K562 (cell line): ENCODE measurements around the gene KLHL22. TPM values are rescaled to one million over a fixed set of nuclear protein-coding genes. Genes with fewer than 3 reads are reported as not detected.

Source experiments
- CBFA2T2 ChIP-seq: fragments of 450-650 bp; conservative IDR thresholded peaks from 2 replicates; pipeline ENCODE4 v1.6.1; 2017; ENCODE audit warnings: mild to moderate bottlenecking
- KLF1 ChIP-seq: fragments of 450-650 bp; IDR thresholded peaks from 2 replicates; pipeline ENCODE4 v1.6.1; 2016; ENCODE audit warnings: missing genetic modification characterization, missing compliant biosample characterization
- MAFK ChIP-seq: IDR thresholded peaks from 2 replicates; pipeline ENCODE4 v1.6.1; 2011; ENCODE audit warnings: low read length, improper control_type of control experiment
- MCM5 ChIP-seq: fragments of 450-650 bp; IDR thresholded peaks from 2 replicates; pipeline ENCODE4 v1.6.1; 2016; ENCODE audit warnings: low read depth
- PHTF2 ChIP-seq: fragments of 250-450 bp; sonication (Bioruptor Pico); IDR thresholded peaks from 2 replicates; pipeline ENCODE4 v1.5.0; 2021; ENCODE audit warnings: mild to moderate bottlenecking
- PRPF4 ChIP-seq: fragments of 200-400 bp; formaldehyde crosslinking; IDR thresholded peaks from one replicate; pipeline ENCODE4 v1.6.1; 2017; ENCODE audit warnings: low read length, low read depth, mild to moderate bottlenecking; ENCODE audit not compliant: insufficient read depth, poor library complexity, severe bottlenecking
- SAFB ChIP-seq: fragments of 200-400 bp; formaldehyde crosslinking; IDR thresholded peaks from 2 replicates; pipeline ENCODE4 v1.6.1; 2017; ENCODE audit warnings: low read depth, low read length, borderline replicate concordance
- TEAD1 ChIP-seq, 2 experiments: fragments of 450-650 bp in 1 of 2; sonication (generic) in 1 of 2; formaldehyde crosslinking; IDR thresholded peaks; 2 replicates each; pipeline versions ENCODE4 v1.4.0 to v1.8.0; 2020 to 2022; ENCODE audit warnings: mild to moderate bottlenecking in 2 of 2, missing genetic modification reagents in 1 of 2
- ZBTB1 ChIP-seq: sonication (generic); formaldehyde crosslinking; IDR thresholded peaks from 2 replicates; pipeline ENCODE4 v1.8.1; 2023; ENCODE audit warnings: missing genetic modification reagents, low read depth, mild to moderate bottlenecking, borderline replicate concordance
- ZNF695 ChIP-seq: fragments of 450-650 bp; formaldehyde crosslinking; IDR thresholded peaks from 2 replicates; pipeline ENCODE4 v1.4.0; 2020; ENCODE audit warnings: mild to moderate bottlenecking, moderate library complexity
- polyA plus RNA-seq, 8 experiments: library from polyadenylated mRNA; depleted of rRNA in 4 of 8; stranded (reverse) in 5 of 8; unstranded in 3 of 8; fragments of >200 nt; fragmentation: Nextera tagmentation in 2 of 8; fragmentation: Illumina TruSeq in 1 of 8; extraction: Ambion mirVana in 2 of 8; extraction: Trizol in 1 of 8; gene quantifications; 2 replicates each; pipeline versions ENCODE4 v1.2.1 to v1.2.3, GENCODE V29; 2011 to 2014; ENCODE audit warnings: inconsistent platforms in 1 of 8, missing spikeins in 1 of 8
- total RNA-seq, 7 experiments: library from RNA; depleted of rRNA in 6 of 7; stranded (reverse); fragments of >200 nt in 6 of 7; fragmentation: Illumina TruSeq in 2 of 7; extraction: Trizol in 2 of 7; gene quantifications; 2 replicates each; pipeline versions ENCODE4 v1.2.1 to v1.2.3, GENCODE V29; 2011 to 2021; ENCODE audit warnings: low replicate concordance in 1 of 7
- TF ChIP-seq, protein P1 (sequence below): fragments of 200-800 bp; sonication (Bioruptor generic); IDR thresholded peaks from 2 replicates; pipeline ENCODE4 v1.6.1; 2016; ENCODE audit warnings: missing genetic modification characterization, missing compliant biosample characterization
- TF ChIP-seq, protein P2 (sequence below): IDR thresholded peaks from 2 replicates; pipeline ENCODE4 v1.6.1; 2012; ENCODE audit warnings: low read depth, low read length, improper control_type of control experiment, borderline replicate concordance
- TF ChIP-seq, protein P3 (sequence below): fragments of 250-450 bp; sonication (Bioruptor Pico); IDR thresholded peaks from 2 replicates; pipeline ENCODE4 v1.8.0; 2021; ENCODE audit warnings: moderate library complexity, mild to moderate bottlenecking, inconsistent platforms
- TF ChIP-seq, protein P4 (sequence below): fragments of 450-650 bp; IDR thresholded peaks from 2 replicates; pipeline ENCODE4 v1.6.1; 2016; ENCODE audit warnings: mild to moderate bottlenecking

The KLHL22 gene
- total and polyA plus RNA-seq, 9 of the 15 experiments (the other 6 are each of a cell fraction or from before 2014, with no cell fraction given) = 1.3 to 25.6 (median 15.2) TPM

DNA sequence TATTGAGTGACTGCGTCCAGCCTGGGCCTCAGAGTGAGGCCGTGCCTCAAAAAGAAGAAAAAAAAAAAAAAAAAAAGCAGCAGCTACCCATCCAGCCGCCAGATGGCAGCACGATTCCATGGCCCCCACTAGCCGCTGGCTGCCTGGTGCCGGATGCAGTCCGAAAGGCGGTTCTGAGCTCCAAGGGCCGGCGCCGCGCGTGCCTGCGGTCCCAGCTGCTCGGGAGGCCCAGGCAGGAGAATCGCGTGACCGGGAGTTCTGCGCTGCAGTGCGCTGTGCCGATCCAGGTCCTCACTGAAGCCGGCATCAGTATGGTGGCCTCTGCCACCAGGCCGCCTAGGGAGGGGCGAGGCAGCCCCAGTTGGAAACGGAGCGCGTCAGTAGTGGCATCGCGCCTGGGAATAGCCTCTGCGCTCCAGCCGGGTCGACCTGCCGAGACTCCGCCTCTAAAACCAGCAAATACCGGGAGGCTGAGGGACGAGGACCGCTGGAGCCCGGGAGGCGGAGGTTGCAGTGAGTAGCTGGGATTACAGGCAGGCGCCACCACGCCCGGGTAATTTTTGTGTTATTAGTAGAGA, 77.3 kb downstream of the KLHL22 start (continued):
- TF ChIP-seq, protein P1, sequence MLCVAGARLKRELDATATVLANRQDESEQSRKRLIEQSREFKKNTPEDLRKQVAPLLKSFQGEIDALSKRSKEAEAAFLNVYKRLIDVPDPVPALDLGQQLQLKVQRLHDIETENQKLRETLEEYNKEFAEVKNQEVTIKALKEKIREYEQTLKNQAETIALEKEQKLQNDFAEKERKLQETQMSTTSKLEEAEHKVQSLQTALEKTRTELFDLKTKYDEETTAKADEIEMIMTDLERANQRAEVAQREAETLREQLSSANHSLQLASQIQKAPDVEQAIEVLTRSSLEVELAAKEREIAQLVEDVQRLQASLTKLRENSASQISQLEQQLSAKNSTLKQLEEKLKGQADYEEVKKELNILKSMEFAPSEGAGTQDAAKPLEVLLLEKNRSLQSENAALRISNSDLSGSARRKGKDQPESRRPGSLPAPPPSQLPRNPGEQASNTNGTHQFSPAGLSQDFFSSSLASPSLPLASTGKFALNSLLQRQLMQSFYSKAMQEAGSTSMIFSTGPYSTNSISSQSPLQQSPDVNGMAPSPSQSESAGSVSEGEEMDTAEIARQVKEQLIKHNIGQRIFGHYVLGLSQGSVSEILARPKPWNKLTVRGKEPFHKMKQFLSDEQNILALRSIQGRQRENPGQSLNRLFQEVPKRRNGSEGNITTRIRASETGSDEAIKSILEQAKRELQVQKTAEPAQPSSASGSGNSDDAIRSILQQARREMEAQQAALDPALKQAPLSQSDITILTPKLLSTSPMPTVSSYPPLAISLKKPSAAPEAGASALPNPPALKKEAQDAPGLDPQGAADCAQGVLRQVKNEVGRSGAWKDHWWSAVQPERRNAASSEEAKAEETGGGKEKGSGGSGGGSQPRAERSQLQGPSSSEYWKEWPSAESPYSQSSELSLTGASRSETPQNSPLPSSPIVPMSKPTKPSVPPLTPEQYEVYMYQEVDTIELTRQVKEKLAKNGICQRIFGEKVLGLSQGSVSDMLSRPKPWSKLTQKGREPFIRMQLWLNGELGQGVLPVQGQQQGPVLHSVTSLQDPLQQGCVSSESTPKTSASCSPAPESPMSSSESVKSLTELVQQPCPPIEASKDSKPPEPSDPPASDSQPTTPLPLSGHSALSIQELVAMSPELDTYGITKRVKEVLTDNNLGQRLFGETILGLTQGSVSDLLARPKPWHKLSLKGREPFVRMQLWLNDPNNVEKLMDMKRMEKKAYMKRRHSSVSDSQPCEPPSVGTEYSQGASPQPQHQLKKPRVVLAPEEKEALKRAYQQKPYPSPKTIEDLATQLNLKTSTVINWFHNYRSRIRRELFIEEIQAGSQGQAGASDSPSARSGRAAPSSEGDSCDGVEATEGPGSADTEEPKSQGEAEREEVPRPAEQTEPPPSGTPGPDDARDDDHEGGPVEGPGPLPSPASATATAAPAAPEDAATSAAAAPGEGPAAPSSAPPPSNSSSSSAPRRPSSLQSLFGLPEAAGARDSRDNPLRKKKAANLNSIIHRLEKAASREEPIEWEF = no peak
- TF ChIP-seq, protein P2, sequence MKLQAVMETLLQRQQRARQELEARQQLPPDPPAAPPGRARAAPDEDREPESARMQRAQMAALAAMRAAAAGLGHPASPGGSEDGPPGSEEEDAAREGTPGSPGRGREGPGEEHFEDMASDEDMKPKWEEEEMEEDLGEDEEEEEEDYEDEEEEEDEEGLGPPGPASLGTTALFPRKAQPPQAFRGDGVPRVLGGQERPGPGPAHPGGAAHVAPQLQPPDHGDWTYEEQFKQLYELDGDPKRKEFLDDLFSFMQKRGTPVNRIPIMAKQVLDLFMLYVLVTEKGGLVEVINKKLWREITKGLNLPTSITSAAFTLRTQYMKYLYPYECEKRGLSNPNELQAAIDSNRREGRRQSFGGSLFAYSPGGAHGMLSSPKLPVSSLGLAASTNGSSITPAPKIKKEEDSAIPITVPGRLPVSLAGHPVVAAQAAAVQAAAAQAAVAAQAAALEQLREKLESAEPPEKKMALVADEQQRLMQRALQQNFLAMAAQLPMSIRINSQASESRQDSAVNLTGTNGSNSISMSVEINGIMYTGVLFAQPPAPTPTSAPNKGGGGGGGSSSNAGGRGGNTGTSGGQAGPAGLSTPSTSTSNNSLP = 0 out of 2 replicates have a peak, but pooled peaks have one; percentile 44
- TF ChIP-seq MCM5 (no peak), PRPF4 (no peak), SAFB (no peak; the same call in 1 of the 2 replicates), PHTF2 (CRISPR knock-in tag) (no peak), MAFK (0 out of 2 replicates have a peak, but pooled peaks have one; percentile 21), ZBTB1 (CRISPR knock-in tag) (no peak; the same call in 1 of the 2 replicates), ZNF695 (CRISPR knock-in tag) (no peak; the same call in 1 of the 2 replicates), KLF1 (tag) (peak; percentile 73; the same call in 1 of the 2 replicates), TEAD1 (CRISPR knock-in tag; IDR thresholded peaks at IDR 0.05) (peak; percentile 77 to 86; a peak in 2 of 4 replicates), CBFA2T2 (0 out of 2 replicates have a peak, but pooled peaks have one; percentile 21)
- TF ChIP-seq, protein P3, sequence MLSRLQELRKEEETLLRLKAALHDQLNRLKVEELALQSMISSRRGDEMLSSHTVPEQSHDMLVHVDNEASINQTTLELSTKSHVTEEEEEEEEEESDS (CRISPR knock-in tag) = no peak
- TF ChIP-seq, protein P4, sequence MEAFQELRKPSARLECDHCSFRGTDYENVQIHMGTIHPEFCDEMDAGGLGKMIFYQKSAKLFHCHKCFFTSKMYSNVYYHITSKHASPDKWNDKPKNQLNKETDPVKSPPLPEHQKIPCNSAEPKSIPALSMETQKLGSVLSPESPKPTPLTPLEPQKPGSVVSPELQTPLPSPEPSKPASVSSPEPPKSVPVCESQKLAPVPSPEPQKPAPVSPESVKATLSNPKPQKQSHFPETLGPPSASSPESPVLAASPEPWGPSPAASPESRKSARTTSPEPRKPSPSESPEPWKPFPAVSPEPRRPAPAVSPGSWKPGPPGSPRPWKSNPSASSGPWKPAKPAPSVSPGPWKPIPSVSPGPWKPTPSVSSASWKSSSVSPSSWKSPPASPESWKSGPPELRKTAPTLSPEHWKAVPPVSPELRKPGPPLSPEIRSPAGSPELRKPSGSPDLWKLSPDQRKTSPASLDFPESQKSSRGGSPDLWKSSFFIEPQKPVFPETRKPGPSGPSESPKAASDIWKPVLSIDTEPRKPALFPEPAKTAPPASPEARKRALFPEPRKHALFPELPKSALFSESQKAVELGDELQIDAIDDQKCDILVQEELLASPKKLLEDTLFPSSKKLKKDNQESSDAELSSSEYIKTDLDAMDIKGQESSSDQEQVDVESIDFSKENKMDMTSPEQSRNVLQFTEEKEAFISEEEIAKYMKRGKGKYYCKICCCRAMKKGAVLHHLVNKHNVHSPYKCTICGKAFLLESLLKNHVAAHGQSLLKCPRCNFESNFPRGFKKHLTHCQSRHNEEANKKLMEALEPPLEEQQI = no peak
